ENCODE measurements around the gene TECPR2.
"Not testable (repeated sequence)": the region's sequence is repeated elsewhere in the genome, so short reads cannot be mapped to it uniquely, and the experiment has no call there.

DNA sequence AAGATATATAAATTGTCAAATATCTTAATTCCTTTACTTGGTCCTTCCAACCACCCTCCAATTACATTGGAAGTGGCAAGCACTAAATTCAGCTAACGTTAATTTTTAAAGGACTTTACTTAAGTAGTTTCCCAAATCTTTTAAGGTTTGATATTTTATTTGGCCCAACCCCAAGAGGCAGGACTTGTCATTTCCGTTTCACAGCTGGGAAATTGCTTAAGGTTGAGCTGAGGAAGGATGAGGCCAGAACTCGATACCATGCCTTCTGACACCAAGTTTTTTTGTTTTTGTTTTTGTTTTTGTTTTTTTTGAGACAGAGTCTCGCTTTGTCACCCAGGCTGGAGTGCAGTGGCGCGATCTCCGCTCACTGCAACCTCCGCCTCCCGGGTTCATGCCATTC lies 11.1 kb upstream of the TECPR2 start:
- TF ChIP-seq POLR2A (IDR thresholded peaks at IDR 0.05; ENCODE audit: low read length); GATA1 (IDR thresholded peaks at IDR 0.05; ENCODE audit: low read depth, low read length): not testable (repeated sequence)

All from erythroblast (primary cell).